ACC112 (cell line): ENCODE data around the gene TMEM42.

ENCODE experiments used
- H2AFZ ChIP-seq: fragments of 200-600 bp; sonication (generic); one replicate; pipeline ENCODE4 v1.6.0; 2017; ENCODE audit warnings: antibody characterized with exemption, low read length; ENCODE audit not compliant: unreplicated experiment
- H3K27ac ChIP-seq: fragments of 200-600 bp; sonication (generic); 2 replicates; pipeline ENCODE4 v1.5.1; 2014; ENCODE audit warnings: low read depth, mild to moderate bottlenecking, antibody characterized with exemption, low read length, moderate library complexity
- H3K27me3 ChIP-seq: fragments of 200-600 bp; sonication (generic); 2 replicates; pipeline ENCODE4 v1.6.1; 2014; ENCODE audit warnings: mild to moderate bottlenecking, antibody characterized with exemption, low read length, moderate library complexity, mixed read lengths; ENCODE audit not compliant: insufficient read depth
- H3K36me3 ChIP-seq: fragments of 200-600 bp; sonication (generic); 2 replicates; pipeline ENCODE4 v1.6.1; 2016; ENCODE audit warnings: mild to moderate bottlenecking, antibody characterized with exemption, low read length, moderate library complexity, mixed read lengths; ENCODE audit not compliant: insufficient read depth
- H3K4me1 ChIP-seq: fragments of 200-600 bp; sonication (generic); one replicate; pipeline ENCODE4 v1.6.1; 2016; ENCODE audit warnings: low read length, mixed read lengths; ENCODE audit not compliant: insufficient read depth, unreplicated experiment, control insufficient read depth
- H3K4me3 ChIP-seq: fragments of 200-600 bp; sonication (generic); 2 replicates; pipeline ENCODE4 v1.5.1; 2014; ENCODE audit warnings: mild to moderate bottlenecking, low read depth, low read length
- H3K79me2 ChIP-seq: fragments of 200-600 bp; sonication (generic); one replicate; pipeline ENCODE4 v1.6.0; 2016; ENCODE audit warnings: low read length; ENCODE audit not compliant: control insufficient read depth, unreplicated experiment, insufficient read depth

The TMEM42 gene

GRCh38 chr3:44893097-44893496 is 31.4 kb downstream of the TMEM42 start:
- no peak overlapping the region for H2AFZ ChIP-seq
- peak overlapping the region; percentile 84 for H3K27ac ChIP-seq
- H3K27me3 ChIP-seq: no peaks in the 10 kb centered on the region
- peak overlapping the region; percentile 43 for H3K4me3 ChIP-seq
- H3K36me3 ChIP-seq: no peaks in the 10 kb centered on the region
- H3K79me2 ChIP-seq: no peaks in the 10 kb centered on the region
- H3K4me1 ChIP-seq: peaks cover 20% of the 10 kb centered on the region

- Histone ChIP-seq H3K79me2 (no peaks in the 10 kb centered on the region), H3K4me3 (no peak overlapping the region; the same call in 1 of the 2 replicates), H3K27me3 (no peaks in the 10 kb centered on the region), H3K36me3 (no peaks in the 10 kb centered on the region), H3K4me1 (peaks cover 20% of the 10 kb centered on the region), H2AFZ (peak overlapping the region; percentile 50), H3K27ac (no peak overlapping the region)
These were observed 32.8 kb downstream of the TMEM42 start for GRCh38 chr3:44894485-44894884.

GRCh38 chr3:44896440-44896839 is 34.7 kb downstream of the TMEM42 start:
- no peaks in the 10 kb centered on the region for H3K79me2 ChIP-seq
- H3K27me3 ChIP-seq: no peaks in the 10 kb centered on the region
- H3K4me1 ChIP-seq: peaks cover 20% of the 10 kb centered on the region
- no peak overlapping the region for H3K27ac ChIP-seq
- no peaks in the 10 kb centered on the region for H3K36me3 ChIP-seq
- H3K4me3 ChIP-seq: no peak overlapping the region
- no peak overlapping the region for H2AFZ ChIP-seq

GRCh38 chr3:44899683-44900367 is 38.1 kb downstream of the TMEM42 start:
- Histone ChIP-seq H3K36me3 (no peaks in the 10 kb centered on the region), H3K4me1 (no peaks in the 10 kb centered on the region), H3K27ac (no peak overlapping the region), H2AFZ (no peak overlapping the region), H3K4me3 (no peak overlapping the region), H3K27me3 (no peaks in the 10 kb centered on the region), H3K79me2 (no peaks in the 10 kb centered on the region)

- H3K27ac ChIP-seq: no peak overlapping the region
- H3K27me3 ChIP-seq: no peaks in the 10 kb centered on the region
- H3K36me3 ChIP-seq: no peaks in the 10 kb centered on the region
- H3K79me2 ChIP-seq: no peaks in the 10 kb centered on the region
- no peak overlapping the region for H3K4me3 ChIP-seq
- no peak overlapping the region for H2AFZ ChIP-seq
- H3K4me1 ChIP-seq: no peaks in the 10 kb centered on the region
These were observed 40.9 kb downstream of the TMEM42 start for GRCh38 chr3:44902628-44903027.

GRCh38 chr3:44903314-44903713 is 41.6 kb downstream of the TMEM42 start:
- H3K4me1 ChIP-seq: no peaks in the 10 kb centered on the region
- H3K27me3 ChIP-seq: no peaks in the 10 kb centered on the region
- H3K4me3 ChIP-seq: no peak overlapping the region

GRCh38 chr3:44903751-44904150 is 42.0 kb downstream of the TMEM42 start:
- Histone ChIP-seq H3K4me3 (no peak overlapping the region), H3K27ac (no peak overlapping the region), H3K27me3 (no peaks in the 10 kb centered on the region), H3K79me2 (no peaks in the 10 kb centered on the region), H3K4me1 (no peaks in the 10 kb centered on the region), H3K36me3 (no peaks in the 10 kb centered on the region), H2AFZ (no peak overlapping the region)

More at GRCh38 chr3:44903314-44903713, 41.6 kb downstream of the TMEM42 start:
- H3K36me3 ChIP-seq: no peaks in the 10 kb centered on the region
- no peak overlapping the region for H3K27ac ChIP-seq
- no peak overlapping the region for H2AFZ ChIP-seq
- no peaks in the 10 kb centered on the region for H3K79me2 ChIP-seq

- Histone ChIP-seq H3K4me1 (no peaks in the 10 kb centered on the region), H3K27me3 (no peaks in the 10 kb centered on the region)
These were observed 43.9 kb downstream of the TMEM42 start for GRCh38 chr3:44905446-44906157.

GRCh38 chr3:44906997-44907396 is 45.3 kb downstream of the TMEM42 start:
- H3K27ac ChIP-seq: no peak overlapping the region
- H3K4me3 ChIP-seq: no peak overlapping the region
- no peak overlapping the region for H2AFZ ChIP-seq
- no peaks in the 10 kb centered on the region for H3K79me2 ChIP-seq
- H3K36me3 ChIP-seq: no peaks in the 10 kb centered on the region
- no peaks in the 10 kb centered on the region for H3K27me3 ChIP-seq
- no peaks in the 10 kb centered on the region for H3K4me1 ChIP-seq

More at GRCh38 chr3:44905446-44906157, 43.9 kb downstream of the TMEM42 start:
- no peak overlapping the region for H2AFZ ChIP-seq
- no peak overlapping the region for H3K4me3 ChIP-seq
- no peaks in the 10 kb centered on the region for H3K36me3 ChIP-seq
- no peak overlapping the region for H3K27ac ChIP-seq
- no peaks in the 10 kb centered on the region for H3K79me2 ChIP-seq

- no peaks in the 10 kb centered on the region for H3K79me2 ChIP-seq
- no peaks in the 10 kb centered on the region for H3K4me1 ChIP-seq
- no peak overlapping the region for H2AFZ ChIP-seq
- H3K27ac ChIP-seq: no peak overlapping the region
- H3K27me3 ChIP-seq: no peaks in the 10 kb centered on the region
- no peak overlapping the region for H3K4me3 ChIP-seq
- H3K36me3 ChIP-seq: no peaks in the 10 kb centered on the region
These were observed 45.9 kb downstream of the TMEM42 start for GRCh38 chr3:44907612-44908011.

- Histone ChIP-seq H3K27me3 (no peaks in the 10 kb centered on the region), H3K4me3 (no peak overlapping the region), H3K79me2 (no peaks in the 10 kb centered on the region), H2AFZ (no peak overlapping the region), H3K27ac (no peak overlapping the region), H3K4me1 (peaks cover 4% of the 10 kb centered on the region), H3K36me3 (no peaks in the 10 kb centered on the region)
These were observed 47.4 kb downstream of the TMEM42 start for GRCh38 chr3:44909063-44909462.
